ENCODE measurements around the gene GLIS1. TPM values are rescaled to one million over a fixed set of nuclear protein-coding genes. Genes with fewer than 3 reads are reported as not detected.
A peak's percentile ranks its signal among the peaks of the same experiment; 100 is the strongest.

GLIS1 gene
- total and polyA plus RNA-seq, 2 experiments from 2014 or later, result 0.26 to 0.31 TPM

GRCh38 chr1:53509775-53510174 is 229.2 kb downstream of the GLIS1 start (continued):
- TF ChIP-seq ETS1 (IDR thresholded peaks at IDR 0.05) (no peak), CREB1 (CRISPR knock-in tag; IDR thresholded peaks at IDR 0.05; ENCODE audit: low read depth) (no peak), JUNB (IDR thresholded peaks at IDR 0.05; ENCODE audit: unreplicated experiment) (no peak), ZNF114 (CRISPR knock-in tag; IDR thresholded peaks at IDR 0.05) (no peak)
- TF ChIP-seq, protein P1, sequence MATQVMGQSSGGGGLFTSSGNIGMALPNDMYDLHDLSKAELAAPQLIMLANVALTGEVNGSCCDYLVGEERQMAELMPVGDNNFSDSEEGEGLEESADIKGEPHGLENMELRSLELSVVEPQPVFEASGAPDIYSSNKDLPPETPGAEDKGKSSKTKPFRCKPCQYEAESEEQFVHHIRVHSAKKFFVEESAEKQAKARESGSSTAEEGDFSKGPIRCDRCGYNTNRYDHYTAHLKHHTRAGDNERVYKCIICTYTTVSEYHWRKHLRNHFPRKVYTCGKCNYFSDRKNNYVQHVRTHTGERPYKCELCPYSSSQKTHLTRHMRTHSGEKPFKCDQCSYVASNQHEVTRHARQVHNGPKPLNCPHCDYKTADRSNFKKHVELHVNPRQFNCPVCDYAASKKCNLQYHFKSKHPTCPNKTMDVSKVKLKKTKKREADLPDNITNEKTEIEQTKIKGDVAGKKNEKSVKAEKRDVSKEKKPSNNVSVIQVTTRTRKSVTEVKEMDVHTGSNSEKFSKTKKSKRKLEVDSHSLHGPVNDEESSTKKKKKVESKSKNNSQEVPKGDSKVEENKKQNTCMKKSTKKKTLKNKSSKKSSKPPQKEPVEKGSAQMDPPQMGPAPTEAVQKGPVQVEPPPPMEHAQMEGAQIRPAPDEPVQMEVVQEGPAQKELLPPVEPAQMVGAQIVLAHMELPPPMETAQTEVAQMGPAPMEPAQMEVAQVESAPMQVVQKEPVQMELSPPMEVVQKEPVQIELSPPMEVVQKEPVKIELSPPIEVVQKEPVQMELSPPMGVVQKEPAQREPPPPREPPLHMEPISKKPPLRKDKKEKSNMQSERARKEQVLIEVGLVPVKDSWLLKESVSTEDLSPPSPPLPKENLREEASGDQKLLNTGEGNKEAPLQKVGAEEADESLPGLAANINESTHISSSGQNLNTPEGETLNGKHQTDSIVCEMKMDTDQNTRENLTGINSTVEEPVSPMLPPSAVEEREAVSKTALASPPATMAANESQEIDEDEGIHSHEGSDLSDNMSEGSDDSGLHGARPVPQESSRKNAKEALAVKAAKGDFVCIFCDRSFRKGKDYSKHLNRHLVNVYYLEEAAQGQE (IDR thresholded peaks at IDR 0.05; ENCODE audit: unreplicated experiment), result no peak

- no peaks in the 10 kb centered on the region for H3K79me2 ChIP-seq (replicated peaks; ENCODE audit: insufficient read depth)
- no peak overlapping the region for H3K27ac ChIP-seq (ENCODE audit: low read depth)
- Mint-ChIP-seq H3K27me3 (ENCODE audit: insufficient read depth, low read depth, poor library complexity) (peaks cover 3% of the 10 kb centered on the region), H3K27ac (no peak overlapping the region), H3K4me3 (no peak overlapping the region), H3K36me3 (ENCODE audit: low read depth) (no peaks in the 10 kb centered on the region; the same call in 2 of the 3 replicates), H3K9me3 (no peaks in the 10 kb centered on the region; the same call in 2 of the 3 replicates), H3K4me1 (peaks cover 24% of the 10 kb centered on the region)
- no peaks in the 10 kb centered on the region for H3K27me3 ChIP-seq (ENCODE audit: insufficient read depth)
- DNase-seq (ENCODE audit: low spot score), result no peak
- no peaks in the 10 kb centered on the region for H4K20me1 ChIP-seq (replicated peaks; ENCODE audit: insufficient read depth)
- peak; percentile 14 for ATAC-seq
- no peaks in the 10 kb centered on the region for H3F3A ChIP-seq (replicated peaks; ENCODE audit: low read depth)
- H3K36me3 ChIP-seq (ENCODE audit: insufficient read depth), result no peaks in the 10 kb centered on the region
- no peaks in the 10 kb centered on the region for H3K4me1 ChIP-seq (ENCODE audit: insufficient read depth)
- H3K4me3 ChIP-seq, result no peak overlapping the region
- H3K9me2 ChIP-seq (ENCODE audit: insufficient read depth), result no peaks in the 10 kb centered on the region
- H3K4me2 ChIP-seq, result no peak overlapping the region
- H2AFZ ChIP-seq, result no peak overlapping the region; the same call in 1 of the 2 replicates
- TF ChIP-seq, protein P2, sequence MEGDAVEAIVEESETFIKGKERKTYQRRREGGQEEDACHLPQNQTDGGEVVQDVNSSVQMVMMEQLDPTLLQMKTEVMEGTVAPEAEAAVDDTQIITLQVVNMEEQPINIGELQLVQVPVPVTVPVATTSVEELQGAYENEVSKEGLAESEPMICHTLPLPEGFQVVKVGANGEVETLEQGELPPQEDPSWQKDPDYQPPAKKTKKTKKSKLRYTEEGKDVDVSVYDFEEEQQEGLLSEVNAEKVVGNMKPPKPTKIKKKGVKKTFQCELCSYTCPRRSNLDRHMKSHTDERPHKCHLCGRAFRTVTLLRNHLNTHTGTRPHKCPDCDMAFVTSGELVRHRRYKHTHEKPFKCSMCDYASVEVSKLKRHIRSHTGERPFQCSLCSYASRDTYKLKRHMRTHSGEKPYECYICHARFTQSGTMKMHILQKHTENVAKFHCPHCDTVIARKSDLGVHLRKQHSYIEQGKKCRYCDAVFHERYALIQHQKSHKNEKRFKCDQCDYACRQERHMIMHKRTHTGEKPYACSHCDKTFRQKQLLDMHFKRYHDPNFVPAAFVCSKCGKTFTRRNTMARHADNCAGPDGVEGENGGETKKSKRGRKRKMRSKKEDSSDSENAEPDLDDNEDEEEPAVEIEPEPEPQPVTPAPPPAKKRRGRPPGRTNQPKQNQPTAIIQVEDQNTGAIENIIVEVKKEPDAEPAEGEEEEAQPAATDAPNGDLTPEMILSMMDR (conservative IDR thresholded peaks at IDR 0.05; ENCODE audit: low read depth in 2 of 2), result no peak
- TF ChIP-seq EZH2phosphoT487 (IDR thresholded peaks at IDR 0.05; ENCODE audit: unreplicated experiment) (no peak), CREB1 (CRISPR knock-in tag; IDR thresholded peaks at IDR 0.05; ENCODE audit: low read depth) (no peak), POLR2AphosphoS5 (IDR thresholded peaks at IDR 0.05; ENCODE audit: low read depth) (no peak), JUNB (IDR thresholded peaks at IDR 0.05; ENCODE audit: unreplicated experiment) (no peak), NANOG (IDR thresholded peaks at IDR 0.05; ENCODE audit: borderline replicate concordance) (no peak)
- TF ChIP-seq, protein P3, sequence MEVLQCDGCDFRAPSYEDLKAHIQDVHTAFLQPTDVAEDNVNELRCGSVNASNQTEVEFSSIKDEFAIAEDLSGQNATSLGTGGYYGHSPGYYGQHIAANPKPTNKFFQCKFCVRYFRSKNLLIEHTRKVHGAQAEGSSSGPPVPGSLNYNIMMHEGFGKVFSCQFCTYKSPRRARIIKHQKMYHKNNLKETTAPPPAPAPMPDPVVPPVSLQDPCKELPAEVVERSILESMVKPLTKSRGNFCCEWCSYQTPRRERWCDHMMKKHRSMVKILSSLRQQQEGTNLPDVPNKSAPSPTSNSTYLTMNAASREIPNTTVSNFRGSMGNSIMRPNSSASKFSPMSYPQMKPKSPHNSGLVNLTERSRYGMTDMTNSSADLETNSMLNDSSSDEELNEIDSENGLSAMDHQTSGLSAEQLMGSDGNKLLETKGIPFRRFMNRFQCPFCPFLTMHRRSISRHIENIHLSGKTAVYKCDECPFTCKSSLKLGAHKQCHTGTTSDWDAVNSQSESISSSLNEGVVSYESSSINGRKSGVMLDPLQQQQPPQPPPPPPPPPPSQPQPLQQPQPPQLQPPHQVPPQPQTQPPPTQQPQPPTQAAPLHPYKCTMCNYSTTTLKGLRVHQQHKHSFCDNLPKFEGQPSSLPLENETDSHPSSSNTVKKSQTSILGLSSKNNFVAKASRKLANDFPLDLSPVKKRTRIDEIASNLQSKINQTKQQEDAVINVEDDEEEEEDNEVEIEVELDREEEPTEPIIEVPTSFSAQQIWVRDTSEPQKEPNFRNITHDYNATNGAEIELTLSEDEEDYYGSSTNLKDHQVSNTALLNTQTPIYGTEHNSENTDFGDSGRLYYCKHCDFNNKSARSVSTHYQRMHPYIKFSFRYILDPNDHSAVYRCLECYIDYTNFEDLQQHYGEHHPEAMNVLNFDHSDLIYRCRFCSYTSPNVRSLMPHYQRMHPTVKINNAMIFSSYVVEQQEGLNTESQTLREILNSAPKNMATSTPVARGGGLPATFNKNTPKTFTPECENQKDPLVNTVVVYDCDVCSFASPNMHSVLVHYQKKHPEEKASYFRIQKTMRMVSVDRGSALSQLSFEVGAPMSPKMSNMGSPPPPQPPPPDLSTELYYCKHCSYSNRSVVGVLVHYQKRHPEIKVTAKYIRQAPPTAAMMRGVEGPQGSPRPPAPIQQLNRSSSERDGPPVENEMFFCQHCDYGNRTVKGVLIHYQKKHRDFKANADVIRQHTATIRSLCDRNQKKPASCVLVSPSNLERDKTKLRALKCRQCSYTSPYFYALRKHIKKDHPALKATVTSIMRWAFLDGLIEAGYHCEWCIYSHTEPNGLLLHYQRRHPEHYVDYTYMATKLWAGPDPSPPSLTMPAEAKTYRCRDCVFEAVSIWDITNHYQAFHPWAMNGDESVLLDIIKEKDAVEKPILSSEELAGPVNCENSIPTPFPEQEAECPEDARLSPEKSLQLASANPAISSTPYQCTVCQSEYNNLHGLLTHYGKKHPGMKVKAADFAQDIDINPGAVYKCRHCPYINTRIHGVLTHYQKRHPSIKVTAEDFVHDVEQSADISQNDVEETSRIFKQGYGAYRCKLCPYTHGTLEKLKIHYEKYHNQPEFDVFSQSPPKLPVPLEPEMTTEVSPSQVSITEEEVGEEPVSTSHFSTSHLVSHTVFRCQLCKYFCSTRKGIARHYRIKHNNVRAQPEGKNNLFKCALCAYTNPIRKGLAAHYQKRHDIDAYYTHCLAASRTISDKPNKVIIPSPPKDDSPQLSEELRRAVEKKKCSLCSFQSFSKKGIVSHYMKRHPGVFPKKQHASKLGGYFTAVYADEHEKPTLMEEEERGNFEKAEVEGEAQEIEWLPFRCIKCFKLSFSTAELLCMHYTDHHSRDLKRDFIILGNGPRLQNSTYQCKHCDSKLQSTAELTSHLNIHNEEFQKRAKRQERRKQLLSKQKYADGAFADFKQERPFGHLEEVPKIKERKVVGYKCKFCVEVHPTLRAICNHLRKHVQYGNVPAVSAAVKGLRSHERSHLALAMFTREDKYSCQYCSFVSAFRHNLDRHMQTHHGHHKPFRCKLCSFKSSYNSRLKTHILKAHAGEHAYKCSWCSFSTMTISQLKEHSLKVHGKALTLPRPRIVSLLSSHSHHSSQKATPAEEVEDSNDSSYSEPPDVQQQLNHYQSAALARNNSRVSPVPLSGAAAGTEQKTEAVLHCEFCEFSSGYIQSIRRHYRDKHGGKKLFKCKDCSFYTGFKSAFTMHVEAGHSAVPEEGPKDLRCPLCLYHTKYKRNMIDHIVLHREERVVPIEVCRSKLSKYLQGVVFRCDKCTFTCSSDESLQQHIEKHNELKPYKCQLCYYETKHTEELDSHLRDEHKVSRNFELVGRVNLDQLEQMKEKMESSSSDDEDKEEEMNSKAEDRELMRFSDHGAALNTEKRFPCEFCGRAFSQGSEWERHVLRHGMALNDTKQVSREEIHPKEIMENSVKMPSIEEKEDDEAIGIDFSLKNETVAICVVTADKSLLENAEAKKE (CRISPR knock-in tag; IDR thresholded peaks at IDR 0.05), result no peak
These were observed 229.8 kb downstream of the GLIS1 start for GRCh38 chr1:53508991-53509666.

All from GM23338 (cell line).